Lower lobe of right lung (tissue), 2 donors: Measurements from ENCODE around the gene NSUN6. TPM values are rescaled to one million over a fixed set of nuclear protein-coding genes. Genes with fewer than 3 reads are reported as not detected.

Source experiments
- ATAC-seq, 2 donors: fragments of 200-7000 bp; cut with Tn5 transposase; one replicate each; pipeline ENCODE4 v1.9.1; 2020 to 2022; ENCODE audit warnings: mild to moderate bottlenecking in 2 of 2, moderate library complexity in 2 of 2
- DNase-seq: peaks from one replicate; pipeline ENCODE4 v3.0.0-alpha.2; 2020
- H3K27ac ChIP-seq: fragments of 200-600 bp; one replicate; pipeline ENCODE4 v1.8.0; 2022
- H3K27me3 ChIP-seq: fragments of 200-600 bp; one replicate; pipeline ENCODE4 v1.8.0; 2022; ENCODE audit warnings: low read depth
- H3K36me3 ChIP-seq: fragments of 200-600 bp; one replicate; pipeline ENCODE4 v1.8.0; 2022; ENCODE audit warnings: mild to moderate bottlenecking
- H3K4me1 ChIP-seq: fragments of 200-600 bp; one replicate; pipeline ENCODE4 v1.8.0; 2022
- H3K4me3 ChIP-seq: fragments of 200-600 bp; one replicate; pipeline ENCODE4 v1.8.0; 2022; ENCODE audit warnings: mild to moderate bottlenecking
- H3K9me3 ChIP-seq: fragments of 200-600 bp; one replicate; pipeline ENCODE4 v1.8.0; 2022
- CTCF ChIP-seq: fragments of 200-600 bp; IDR thresholded peaks from one replicate; pipeline ENCODE4 v1.8.0; 2022; ENCODE audit warnings: antibody characterized with exemption, mild to moderate bottlenecking
- intact Hi-C: fragments of 100-400 bp; cut with DNase I; formaldehyde crosslinking; loops from one replicate; pipeline ENCODE4 v1.11.0; 2022
- total RNA-seq: library from RNA; stranded (reverse); fragmentation: NEBNext Ultra II Directional; extraction: Animal tissue kit (Norgen Biotek cat#: 25700); gene quantifications from one replicate; pipeline ENCODE4 v1.2.1, GENCODE V29; 2021
- donor health status: DM: no; HTN: yes; CAD: no; lungs with severe emphysema.

The NSUN6 gene
- total RNA-seq, 1 donor from 2014 or later = 13.1 TPM

DNA sequence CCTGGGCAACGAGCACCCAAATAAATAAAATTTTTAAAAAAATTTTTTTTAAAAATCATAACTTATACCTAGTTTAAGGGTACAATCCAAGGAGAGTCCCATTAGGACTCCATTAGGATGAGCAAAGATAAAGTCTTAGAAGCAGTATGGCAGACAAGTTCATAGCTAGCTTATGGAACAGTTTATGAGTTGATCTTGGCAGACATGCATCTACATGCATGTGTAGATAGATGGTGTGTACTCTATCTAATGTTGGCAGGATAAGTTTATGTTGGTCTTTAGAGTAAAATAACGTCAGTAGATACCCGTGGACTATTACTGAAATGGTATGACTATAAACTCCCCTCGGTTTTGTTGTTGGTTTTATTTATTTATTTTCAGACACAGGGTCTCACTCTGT lies 40.2 kb downstream of the NSUN6 start:
- Histone ChIP-seq H3K27ac (no peak overlapping the region), H3K4me3 (no peak overlapping the region), H3K36me3 (peaks cover 9% of the 10 kb centered on the region), H3K27me3 (no peaks in the 10 kb centered on the region), H3K9me3 (no peaks in the 10 kb centered on the region), H3K4me1 (no peaks in the 10 kb centered on the region)
- ATAC-seq (no peak), DNase-seq (no peak)
- intact Hi-C loops = no loop called here
- no peak for TF ChIP-seq CTCF

DNA sequence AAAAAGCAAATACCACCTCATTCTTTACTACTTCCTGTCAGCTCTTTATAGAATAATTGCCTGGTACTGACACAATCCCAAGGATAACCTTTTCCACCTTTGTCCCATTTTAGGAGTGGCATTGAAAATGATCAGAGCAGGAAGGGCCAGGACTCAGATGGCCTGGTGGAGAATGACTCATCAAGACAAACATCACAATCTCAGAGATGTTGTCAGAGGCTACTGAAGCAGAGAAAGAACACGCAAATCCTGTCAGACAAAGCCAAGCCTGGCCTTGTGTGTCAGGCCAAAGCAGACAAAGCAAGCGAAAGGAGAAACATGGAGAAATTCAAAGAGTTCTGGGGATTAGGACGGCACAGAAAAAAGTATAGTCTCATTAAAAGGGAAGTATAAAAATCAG lies 40.9 kb downstream of the NSUN6 start:
- H3K4me1 ChIP-seq = no peaks in the 10 kb centered on the region
- H3K9me3 ChIP-seq = no peaks in the 10 kb centered on the region
- no peak for DNase-seq
- ATAC-seq = no peak
- TF ChIP-seq CTCF = no peak
- H3K4me3 ChIP-seq = no peak overlapping the region
- intact Hi-C loops = no loop called here
- no peak overlapping the region for H3K27ac ChIP-seq
- H3K36me3 ChIP-seq = peaks cover 9% of the 10 kb centered on the region
- no peaks in the 10 kb centered on the region for H3K27me3 ChIP-seq

DNA sequence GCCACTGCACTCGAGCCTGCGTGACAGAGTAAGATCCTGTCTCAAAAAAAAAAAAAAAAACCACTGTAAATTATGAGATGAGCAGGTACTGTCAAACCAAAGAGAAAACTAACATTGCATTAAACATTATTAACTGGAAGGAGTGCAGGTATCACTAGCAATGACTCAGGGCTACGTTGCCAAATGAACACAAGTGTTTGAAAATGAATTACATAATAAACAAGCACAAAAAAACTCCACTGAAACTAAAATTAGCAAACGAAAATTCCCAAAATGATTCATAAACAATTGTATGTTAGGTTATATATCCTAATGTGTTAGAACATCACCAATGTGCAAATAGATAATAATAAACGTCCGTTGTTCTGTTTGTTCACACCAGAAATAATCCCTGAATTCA lies 42.8 kb downstream of the NSUN6 start:
- no peak overlapping the region for H3K4me3 ChIP-seq
- TF ChIP-seq CTCF = no peak
- intact Hi-C loops = no loop called here

DNA sequence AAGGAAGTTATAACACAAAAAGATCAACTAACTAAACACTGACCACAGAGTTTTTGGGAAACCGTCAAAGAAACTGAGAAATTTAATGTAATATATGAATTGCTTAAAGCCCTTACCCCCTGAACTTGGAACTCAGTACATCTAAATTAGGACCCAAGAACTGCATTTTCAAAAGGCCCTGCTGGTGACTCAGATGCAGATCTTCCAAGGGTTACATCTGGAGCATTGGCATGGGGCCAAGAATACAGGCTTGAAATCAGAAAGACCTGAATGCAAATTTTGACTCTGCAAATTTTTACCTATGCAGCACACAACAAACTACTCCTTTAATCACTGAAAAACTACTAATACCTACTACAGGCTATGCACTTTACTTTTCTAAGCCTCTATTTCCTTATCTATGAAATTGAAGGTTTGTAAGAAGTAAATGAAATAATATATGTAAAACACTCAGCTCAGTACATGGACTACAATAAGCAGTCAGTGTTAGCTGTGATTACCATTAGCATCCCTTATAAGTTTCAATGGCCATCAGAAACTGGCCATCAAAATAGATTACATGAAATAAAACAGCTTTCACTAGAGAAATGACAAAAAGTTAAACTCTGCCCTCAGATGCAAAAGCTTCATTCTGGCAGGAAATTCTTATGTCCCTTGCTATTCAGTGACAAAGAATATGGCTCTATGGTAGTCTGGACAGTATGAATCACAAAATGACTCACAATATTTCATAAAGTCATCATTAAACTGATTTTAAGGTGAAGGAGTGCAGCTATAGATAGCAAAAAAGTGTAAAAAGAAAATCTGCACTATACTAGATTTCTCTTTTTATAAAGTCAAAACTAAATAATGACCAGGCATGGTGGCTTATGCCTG lies 43.6 kb downstream of the NSUN6 start:
- H3K27ac ChIP-seq = no peak overlapping the region
- no peaks in the 10 kb centered on the region for H3K4me1 ChIP-seq
- H3K27me3 ChIP-seq = no peaks in the 10 kb centered on the region
- DNase-seq = no peak
- H3K4me3 ChIP-seq = no peak overlapping the region
- no peaks in the 10 kb centered on the region for H3K9me3 ChIP-seq
- intact Hi-C loops = no loop called here
- ATAC-seq = no peak
- peaks cover 9% of the 10 kb centered on the region for H3K36me3 ChIP-seq
- no peak for TF ChIP-seq CTCF

More for the DNA sequence above, 42.8 kb downstream of the NSUN6 start:
- ATAC-seq = no peak
- peaks cover 9% of the 10 kb centered on the region for H3K36me3 ChIP-seq
- no peaks in the 10 kb centered on the region for H3K4me1 ChIP-seq
- no peak for DNase-seq
- H3K27ac ChIP-seq = no peak overlapping the region
- no peaks in the 10 kb centered on the region for H3K27me3 ChIP-seq
- H3K9me3 ChIP-seq = no peaks in the 10 kb centered on the region

- no peaks in the 10 kb centered on the region for H3K4me1 ChIP-seq
- no peak for TF ChIP-seq CTCF
These were observed 45.2 kb downstream of the NSUN6 start for GRCh38 chr10:18606051-18606695.

More at GRCh38 chr10:18606051-18606695, 45.2 kb downstream of the NSUN6 start:
- ATAC-seq = no peak
- Histone ChIP-seq H3K27ac (no peak overlapping the region), H3K36me3 (peaks cover 9% of the 10 kb centered on the region), H3K9me3 (no peaks in the 10 kb centered on the region), H3K27me3 (no peaks in the 10 kb centered on the region), H3K4me3 (no peak overlapping the region)
- intact Hi-C loops = no loop called here
- DNase-seq = no peak
